Loucy (cell line): Measurements from ENCODE around the gene RTF1.

Source experiments
- CTCF ChIP-seq: fragments of 200-600 bp; sonication (generic); conservative IDR thresholded peaks from 2 replicates; pipeline ENCODE4 v1.5.1; 2014; ENCODE audit warnings: mild to moderate bottlenecking, antibody characterized with exemption, low read length
- EZH2phosphoT487 ChIP-seq: fragments of 200-600 bp; IDR thresholded peaks from 2 replicates; pipeline ENCODE4 v1.6.1; 2018; ENCODE audit warnings: antibody characterized with exemption, mild to moderate bottlenecking, moderate library complexity, borderline replicate concordance

DNA sequence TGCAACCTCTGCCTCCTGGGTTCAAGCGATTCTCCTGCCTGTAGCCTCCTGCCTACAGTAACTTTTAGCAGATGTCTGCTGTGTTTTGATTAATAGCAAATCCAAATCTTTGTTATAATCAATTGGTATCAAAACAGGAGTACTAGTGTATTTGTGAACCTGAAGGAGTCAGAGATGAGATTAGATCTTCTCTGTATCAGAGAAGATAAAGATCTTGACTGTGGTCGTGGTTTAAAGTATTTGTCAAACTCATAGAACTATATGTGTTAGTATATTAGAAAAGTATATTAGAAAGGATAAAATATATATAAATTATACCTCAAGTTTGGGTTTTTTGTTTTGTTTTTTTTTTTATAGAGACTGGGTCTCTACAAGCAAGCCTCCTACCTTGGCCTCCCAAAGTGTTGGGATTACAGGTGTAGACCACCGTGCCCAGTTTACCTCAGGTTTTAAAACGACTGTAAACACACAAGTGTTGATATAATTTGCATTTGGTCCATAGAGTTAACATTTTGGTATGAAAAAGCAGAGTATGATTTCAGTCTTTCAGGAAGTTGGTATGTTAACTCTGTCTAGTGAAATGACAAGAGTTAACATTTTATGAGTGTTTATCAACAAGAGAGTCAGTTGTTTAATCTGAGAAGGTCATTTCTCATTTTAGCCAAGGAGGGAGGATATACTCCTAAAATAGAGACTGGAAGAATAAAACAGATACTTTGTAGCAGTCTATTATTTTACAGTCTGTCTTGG, 18.3 kb downstream of the RTF1 start:
- no peak for TF ChIP-seq EZH2phosphoT487
- no peak for TF ChIP-seq CTCF
